ENCODE data around the gene MAN1C1. TPM values are rescaled to one million over a fixed set of nuclear protein-coding genes. Genes with fewer than 3 reads are reported as not detected.
A peak's percentile ranks its signal among the peaks of the same experiment; 100 is the strongest.

The MAN1C1 gene
- total RNA-seq, 4 donors from 2014 or later: 14.6 to 25.1 (median 17.5) TPM

DNA sequence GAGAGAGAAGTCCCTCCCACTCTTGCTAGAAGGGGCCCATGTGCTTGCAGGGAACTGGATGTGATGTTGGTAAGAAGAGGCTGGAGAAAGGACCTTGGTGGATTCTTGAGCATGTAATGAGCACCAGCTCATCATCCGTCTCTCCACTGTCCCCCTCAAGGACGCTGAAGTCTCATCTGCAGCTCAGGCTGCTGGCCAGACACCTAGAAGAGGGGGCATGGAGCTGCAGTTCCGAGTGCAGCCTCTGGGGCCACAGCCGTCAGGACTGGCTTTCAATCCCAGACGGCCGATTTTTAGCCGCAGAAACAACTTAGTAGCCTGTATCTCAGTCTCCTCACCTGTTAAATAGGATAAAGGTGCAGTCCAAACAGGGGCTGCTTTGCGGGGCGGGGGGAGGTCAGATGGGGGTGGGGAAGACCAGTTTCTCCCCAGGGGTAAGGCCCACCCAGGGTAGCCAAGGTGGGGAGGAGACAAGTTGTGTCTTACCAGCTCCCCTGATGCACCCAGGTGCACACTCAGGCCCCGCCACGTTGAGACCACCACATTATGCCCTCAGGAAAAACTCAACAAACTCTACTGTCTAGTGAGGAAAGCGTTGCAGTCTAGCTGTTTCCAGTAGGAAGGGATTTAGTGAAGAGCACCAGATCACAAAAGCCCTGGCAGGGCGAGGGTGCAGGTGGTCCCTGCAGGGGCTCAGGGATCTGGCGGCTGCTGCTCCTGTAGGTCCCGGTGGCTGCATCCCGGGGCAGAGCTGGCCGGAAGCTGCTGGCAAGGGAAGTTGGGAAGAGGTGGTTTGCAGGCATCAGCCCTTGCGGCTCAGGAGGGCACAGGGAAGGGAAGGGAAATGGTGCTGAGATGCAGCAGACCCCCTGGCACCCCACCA, 43.6 kb upstream of the MAN1C1 start:
- H3K9me3 ChIP-seq: no peaks in the 10 kb centered on the region
- WGBS, 2 donors: 33 to 51% methylated on average over 11 to 18 of the region's 18 CpGs
- no peaks in the 10 kb centered on the region for H3K36me3 ChIP-seq
- TF ChIP-seq, protein P1, sequence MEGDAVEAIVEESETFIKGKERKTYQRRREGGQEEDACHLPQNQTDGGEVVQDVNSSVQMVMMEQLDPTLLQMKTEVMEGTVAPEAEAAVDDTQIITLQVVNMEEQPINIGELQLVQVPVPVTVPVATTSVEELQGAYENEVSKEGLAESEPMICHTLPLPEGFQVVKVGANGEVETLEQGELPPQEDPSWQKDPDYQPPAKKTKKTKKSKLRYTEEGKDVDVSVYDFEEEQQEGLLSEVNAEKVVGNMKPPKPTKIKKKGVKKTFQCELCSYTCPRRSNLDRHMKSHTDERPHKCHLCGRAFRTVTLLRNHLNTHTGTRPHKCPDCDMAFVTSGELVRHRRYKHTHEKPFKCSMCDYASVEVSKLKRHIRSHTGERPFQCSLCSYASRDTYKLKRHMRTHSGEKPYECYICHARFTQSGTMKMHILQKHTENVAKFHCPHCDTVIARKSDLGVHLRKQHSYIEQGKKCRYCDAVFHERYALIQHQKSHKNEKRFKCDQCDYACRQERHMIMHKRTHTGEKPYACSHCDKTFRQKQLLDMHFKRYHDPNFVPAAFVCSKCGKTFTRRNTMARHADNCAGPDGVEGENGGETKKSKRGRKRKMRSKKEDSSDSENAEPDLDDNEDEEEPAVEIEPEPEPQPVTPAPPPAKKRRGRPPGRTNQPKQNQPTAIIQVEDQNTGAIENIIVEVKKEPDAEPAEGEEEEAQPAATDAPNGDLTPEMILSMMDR (IDR thresholded peaks at IDR 0.05): peak; percentile 45 to 67 (median 64)
- no peak for TF ChIP-seq EP300 (IDR thresholded peaks at IDR 0.05)
- H3K4me1 ChIP-seq: peaks cover 0 to 27% (median 13%) of the 10 kb centered on the region in 4 donors
- H3K27ac ChIP-seq: no peak overlapping the region
- no peaks in the 10 kb centered on the region for H3K27me3 ChIP-seq
- no peak overlapping the region for H3K4me3 ChIP-seq
- DNase-seq (ENCODE audit: low spot score in 2 of 2): no peak

DNA sequence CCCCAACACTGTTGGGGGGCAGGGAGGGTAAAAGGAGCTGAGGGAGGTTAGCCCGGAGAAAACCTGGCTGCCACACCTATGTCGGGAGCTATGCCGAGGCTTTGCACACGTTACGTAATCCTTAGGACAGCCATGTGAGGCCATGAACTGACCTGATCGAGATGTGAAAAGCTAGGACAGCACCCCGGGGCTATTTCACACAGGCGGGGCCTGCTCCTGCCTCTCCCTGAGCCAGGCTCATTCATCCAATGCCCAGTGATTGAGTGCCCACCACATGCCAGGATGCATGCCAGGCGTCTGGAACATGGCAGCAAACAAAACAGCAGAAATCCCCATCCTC, 43.0 kb upstream of the MAN1C1 start:
- Histone ChIP-seq H3K36me3 (no peaks in the 10 kb centered on the region), H3K9me3 (no peaks in the 10 kb centered on the region), H3K4me1 (peaks cover 0 to 21% (median 9%) of the 10 kb centered on the region in 4 donors), H3K4me3 (no peak overlapping the region), H3K27ac (no peak overlapping the region), H3K27me3 (no peaks in the 10 kb centered on the region)
- no peak for TF ChIP-seq POLR2A (IDR thresholded peaks at IDR 0.05)
- TF ChIP-seq, protein P1 (IDR thresholded peaks at IDR 0.05): no peak
- TF ChIP-seq EP300 (IDR thresholded peaks at IDR 0.05): no peak
- 67 to 78% methylated on average over 9 of the region's 9 CpGs for WGBS, 2 donors
- DNase-seq (ENCODE audit: low spot score in 2 of 2): no peak

DNA sequence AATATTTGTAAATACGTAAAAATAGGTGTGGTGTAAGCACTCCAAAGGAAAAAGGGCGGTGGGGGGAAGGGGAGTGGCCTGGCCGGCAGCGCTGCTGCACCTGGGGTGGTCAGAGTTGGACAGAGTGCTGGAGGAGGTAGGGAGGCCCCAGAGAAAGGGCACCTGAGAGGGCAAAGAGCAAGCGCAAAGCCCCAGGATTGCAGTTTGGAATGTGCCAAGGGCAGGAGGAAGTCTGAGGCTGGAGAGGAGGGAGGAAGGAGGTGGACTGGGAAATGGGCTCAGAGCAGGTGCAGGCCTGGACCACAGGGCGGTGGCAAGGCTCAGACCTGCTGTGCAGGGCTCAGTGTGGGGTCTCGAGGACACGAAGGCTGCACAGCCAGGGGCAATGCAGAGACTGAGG, 42.6 kb upstream of the MAN1C1 start:
- no peaks in the 10 kb centered on the region for H3K9me3 ChIP-seq
- H3K4me3 ChIP-seq: no peak overlapping the region
- no peak for TF ChIP-seq POLR2A (IDR thresholded peaks at IDR 0.05)
- TF ChIP-seq, protein P1 (IDR thresholded peaks at IDR 0.05): no peak
- no peak for TF ChIP-seq EP300 (IDR thresholded peaks at IDR 0.05)
- no peaks in the 10 kb centered on the region for H3K27me3 ChIP-seq
- no peak overlapping the region for H3K27ac ChIP-seq
- DNase-seq (ENCODE audit: low spot score in 2 of 2): no peak
- WGBS, 2 donors: 76 to 79% methylated on average over 6 to 8 of the region's 8 CpGs
- no peaks in the 10 kb centered on the region for H3K36me3 ChIP-seq
- peaks cover 0 to 17% (median 5%) of the 10 kb centered on the region in 4 donors for H3K4me1 ChIP-seq

DNA sequence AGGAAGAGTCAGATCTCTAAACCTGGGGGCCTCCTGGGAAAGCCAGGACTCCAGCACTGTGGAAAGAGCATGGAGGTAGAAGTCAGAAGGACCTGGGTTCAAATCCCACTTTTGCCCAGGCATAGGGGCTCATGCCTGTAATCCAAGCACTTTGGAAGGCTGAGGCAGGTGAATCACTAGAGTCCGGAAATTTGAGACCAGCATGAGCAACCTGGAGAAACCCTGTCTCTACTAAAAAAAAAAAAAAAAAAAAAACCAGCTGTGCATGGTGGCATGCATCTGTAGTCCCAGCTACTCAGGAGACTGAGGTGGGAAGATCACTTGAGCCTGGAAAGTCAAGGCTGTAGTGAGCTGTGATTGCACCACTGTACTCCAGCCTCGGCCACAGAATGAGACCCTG, 41.4 kb upstream of the MAN1C1 start:
- TF ChIP-seq, protein P1 (IDR thresholded peaks at IDR 0.05): no peak
- TF ChIP-seq POLR2A (IDR thresholded peaks at IDR 0.05) (no peak), EP300 (IDR thresholded peaks at IDR 0.05) (no peak)
- DNase-seq (ENCODE audit: low spot score in 2 of 2): no peak
- Histone ChIP-seq H3K4me3 (no peak overlapping the region), H3K36me3 (no peaks in the 10 kb centered on the region), H3K27ac (no peak overlapping the region), H3K9me3 (no peaks in the 10 kb centered on the region), H3K4me1 (peaks cover 0 to 12% (median 2%) of the 10 kb centered on the region in 4 donors), H3K27me3 (no peaks in the 10 kb centered on the region)
- WGBS, 2 donors: 87 to 98% methylated on average over 2 of the region's 2 CpGs

DNA sequence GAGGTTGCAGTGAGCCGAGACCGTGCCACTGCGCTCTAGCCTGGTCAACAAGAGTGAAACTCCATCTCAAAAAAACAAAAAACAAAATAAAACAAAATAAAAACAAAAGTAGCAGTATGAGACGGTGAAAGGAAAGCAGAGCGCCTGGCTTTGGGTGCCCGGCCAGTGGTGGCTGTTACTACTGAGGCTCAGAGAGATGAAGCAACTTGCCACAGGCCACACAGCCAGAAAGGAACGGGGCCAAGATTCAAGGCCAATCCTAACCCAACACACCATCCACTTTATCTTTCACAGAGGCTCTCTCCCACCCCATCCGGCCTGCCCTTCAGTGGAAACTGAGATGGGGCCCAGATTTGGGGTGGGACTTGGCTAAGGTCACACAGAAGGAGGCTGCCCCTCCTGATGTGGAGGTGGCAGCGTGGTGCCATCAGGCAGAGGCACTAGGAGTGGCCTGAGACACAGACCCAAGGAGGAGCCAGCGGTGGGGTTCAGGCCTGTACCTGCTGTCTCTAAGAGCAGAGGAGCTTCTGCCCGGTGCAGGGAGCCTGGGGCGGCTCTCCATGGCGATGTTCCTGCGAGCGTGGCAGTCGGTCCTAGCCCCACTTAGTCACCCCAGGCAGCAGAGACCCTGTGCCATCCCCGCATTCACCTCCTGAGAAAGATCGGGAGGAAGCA, 40.0 kb upstream of the MAN1C1 start:
- Histone ChIP-seq H3K4me3 (no peak overlapping the region), H3K27me3 (no peaks in the 10 kb centered on the region), H3K9me3 (no peaks in the 10 kb centered on the region), H3K4me1 (peaks cover 0 to 12% (median 2%) of the 10 kb centered on the region in 4 donors), H3K27ac (no peak overlapping the region), H3K36me3 (no peaks in the 10 kb centered on the region)
- 83 to 89% methylated on average over 17 to 18 of the region's 18 CpGs for WGBS, 2 donors
- DNase-seq (ENCODE audit: low spot score in 2 of 2): no peak
- TF ChIP-seq POLR2A (IDR thresholded peaks at IDR 0.05) (no peak), EP300 (IDR thresholded peaks at IDR 0.05) (no peak)
- TF ChIP-seq, protein P1 (IDR thresholded peaks at IDR 0.05): no peak
